ENCODE data around the gene HTRA2. TPM values are rescaled to one million over a fixed set of nuclear protein-coding genes. Genes with fewer than 3 reads are reported as not detected.
A peak's percentile ranks its signal among the peaks of the same experiment; 100 is the strongest.

The HTRA2 gene
- total RNA-seq, 1 experiment from 2014 or later, result 70.3 TPM

GRCh38 chr2:74515981-74516633 is 13.6 kb upstream of the HTRA2 start:
- DNase-seq (ENCODE audit: low spot score), result no peak

DNA sequence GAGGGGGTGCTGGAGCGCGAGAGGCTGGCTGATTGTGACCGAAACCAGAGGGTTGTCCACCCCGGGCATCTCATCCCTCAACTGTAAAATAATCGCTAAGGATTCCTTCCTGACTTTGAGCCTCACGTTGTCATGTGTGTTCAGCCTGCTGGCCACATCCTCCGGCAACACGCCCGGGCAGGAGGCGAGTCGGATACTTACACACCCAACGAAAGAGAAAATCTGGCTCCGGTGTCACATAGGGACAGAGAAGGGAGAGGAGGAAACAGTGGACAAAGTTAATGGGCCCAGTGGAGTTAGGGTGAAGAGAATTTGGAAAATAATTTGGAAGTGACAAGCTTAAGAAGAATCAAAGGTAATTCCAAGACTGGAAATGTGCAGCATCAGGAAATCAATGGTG is 13.1 kb upstream of the HTRA2 start:
- DNase-seq (ENCODE audit: low spot score), result no peak

- no peak for DNase-seq (ENCODE audit: low spot score)
Measured at GRCh38 chr2:74522516-74522915, 7.2 kb upstream of the HTRA2 start.

GRCh38 chr2:74524005-74524404 is 5.7 kb upstream of the HTRA2 start:
- no peak for DNase-seq (ENCODE audit: low spot score)

- DNase-seq (ENCODE audit: low spot score), result no peak
Measured at GRCh38 chr2:74524955-74525716, 4.6 kb upstream of the HTRA2 start.

DNA sequence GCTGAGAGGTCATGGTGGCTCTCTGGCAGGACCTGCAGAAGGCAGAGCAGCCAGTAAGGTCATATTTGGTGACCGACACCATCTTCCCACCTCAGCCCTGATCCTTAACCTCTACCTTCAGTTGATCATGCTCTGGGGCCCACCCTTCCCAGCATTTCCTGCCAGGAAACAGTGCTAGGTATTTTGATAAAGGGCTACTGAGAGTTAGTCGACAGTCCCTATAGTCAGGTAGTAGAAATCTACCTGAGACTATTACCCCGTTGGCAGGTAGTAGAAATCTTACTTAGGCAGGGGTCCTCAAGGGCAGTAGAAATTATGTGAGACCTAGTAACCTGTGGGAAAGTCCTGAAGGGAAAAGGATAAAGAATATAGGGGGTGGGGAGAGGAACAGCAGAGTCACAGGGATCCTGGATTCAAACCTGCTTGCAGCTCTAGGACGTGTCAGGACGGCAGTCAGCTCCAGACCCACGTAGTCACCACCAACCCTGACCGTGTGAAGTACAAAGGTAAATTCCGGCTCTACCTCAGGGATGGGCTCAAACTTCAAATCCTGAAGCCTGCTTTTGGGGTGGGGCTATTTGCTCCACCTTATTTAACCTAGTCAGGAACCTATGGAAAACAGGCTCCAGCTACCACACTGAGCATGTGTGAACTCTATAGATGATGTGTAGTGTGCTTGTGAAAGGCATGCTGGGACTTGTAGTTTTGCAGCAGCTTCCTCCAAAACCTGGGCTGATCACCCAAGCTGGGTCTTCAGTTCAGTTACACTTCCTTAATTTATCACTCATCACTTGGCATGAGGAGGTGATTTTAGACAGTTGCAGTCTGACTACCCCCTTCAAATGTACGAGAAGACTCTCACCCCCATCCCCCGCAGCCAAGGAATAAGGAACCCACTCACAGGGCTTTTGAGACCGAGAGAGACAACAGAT is 3.8 kb upstream of the HTRA2 start, which contains the start of gene DQX1:
TSS of gene DQX1 (minus strand) at position 515 of the 932 bp plus-strand sequence. CDS start at position 13, 502 bp downstream.
- peak; percentile 19 for DNase-seq (ENCODE audit: low spot score)

- no peak for DNase-seq (ENCODE audit: low spot score)
Measured at GRCh38 chr2:74526649-74527230, 3.0 kb upstream of the HTRA2 start.

GRCh38 chr2:74527741-74528140 is 2.0 kb upstream of the HTRA2 start:
- no peak for DNase-seq (ENCODE audit: low spot score)

DNA sequence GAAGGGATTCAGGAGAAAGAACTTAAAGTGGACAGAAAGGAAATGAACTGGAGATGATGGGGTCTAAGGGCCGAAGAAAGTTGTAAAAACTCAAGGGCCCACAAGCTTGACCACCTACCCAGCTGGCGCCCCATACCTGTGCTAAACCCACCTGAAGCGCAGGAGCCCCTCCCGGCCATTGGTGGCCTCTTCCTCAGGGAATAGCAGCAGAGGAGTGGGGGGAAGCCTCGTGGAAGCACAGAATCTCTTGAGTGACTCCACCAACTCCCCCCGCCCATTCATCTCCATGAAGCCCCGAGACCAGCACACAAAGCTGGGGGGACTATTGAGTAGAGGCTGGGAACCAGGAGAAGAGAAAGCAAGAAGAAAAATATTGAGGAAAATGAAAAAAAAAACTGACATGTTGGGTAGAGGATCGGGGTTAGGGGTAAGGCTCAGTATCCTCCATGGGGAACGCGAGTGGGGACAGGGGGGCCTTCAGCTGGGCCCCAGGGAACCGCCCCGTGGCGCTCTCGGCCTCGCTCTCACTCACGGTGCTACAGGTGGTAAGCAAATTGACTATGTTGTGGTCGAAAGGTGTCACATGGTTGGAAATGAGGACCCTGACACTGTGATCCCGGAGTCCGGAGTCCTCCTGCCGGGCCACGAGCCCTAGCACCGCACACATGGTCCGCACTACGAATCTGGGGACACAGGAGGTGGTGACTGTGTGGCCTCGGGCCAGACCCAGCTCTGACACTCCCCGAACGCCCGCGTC is 955 bp upstream of the HTRA2 start:
- no peak for DNase-seq (ENCODE audit: low spot score)

DNA sequence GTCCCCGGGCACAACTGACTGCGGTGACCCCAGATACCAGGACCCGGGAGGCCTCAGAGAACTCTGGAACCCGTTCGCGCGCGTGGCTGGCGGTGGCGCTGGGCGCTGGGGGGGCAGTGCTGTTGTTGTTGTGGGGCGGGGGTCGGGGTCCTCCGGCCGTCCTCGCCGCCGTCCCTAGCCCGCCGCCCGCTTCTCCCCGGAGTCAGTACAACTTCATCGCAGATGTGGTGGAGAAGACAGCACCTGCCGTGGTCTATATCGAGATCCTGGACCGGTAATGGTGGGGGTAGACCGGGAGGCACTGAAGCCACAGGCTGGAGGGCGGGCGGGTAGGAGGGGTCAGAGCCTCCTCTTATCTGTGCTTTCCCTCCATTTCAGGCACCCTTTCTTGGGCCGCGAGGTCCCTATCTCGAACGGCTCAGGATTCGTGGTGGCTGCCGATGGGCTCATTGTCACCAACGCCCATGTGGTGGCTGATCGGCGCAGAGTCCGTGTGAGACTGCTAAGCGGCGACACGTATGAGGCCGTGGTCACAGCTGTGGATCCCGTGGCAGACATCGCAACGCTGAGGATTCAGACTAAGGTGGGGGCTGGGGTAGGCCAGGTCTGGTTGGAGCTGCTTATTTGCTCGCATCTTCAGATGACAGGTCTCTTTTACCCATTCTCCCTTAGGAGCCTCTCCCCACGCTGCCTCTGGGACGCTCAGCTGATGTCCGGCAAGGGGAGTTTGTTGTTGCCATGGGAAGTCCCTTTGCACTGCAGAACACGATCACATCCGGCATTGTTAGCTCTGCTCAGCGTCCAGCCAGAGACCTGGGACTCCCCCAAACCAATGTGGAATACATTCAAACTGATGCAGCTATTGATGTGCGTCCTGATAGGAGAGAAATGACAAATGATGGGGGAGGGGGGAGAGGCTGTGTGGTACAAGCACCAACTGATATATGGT is 780 bp downstream of the HTRA2 start:
- DNase-seq (ENCODE audit: low spot score), result peak; percentile 41

- no peak for DNase-seq (ENCODE audit: low spot score)
Measured at GRCh38 chr2:74531666-74532065, 1.9 kb downstream of the HTRA2 start.

GRCh38 chr2:74532222-74532621 is 2.5 kb downstream of the HTRA2 start:
- peak; percentile 42 for DNase-seq (ENCODE audit: low spot score)

DNA sequence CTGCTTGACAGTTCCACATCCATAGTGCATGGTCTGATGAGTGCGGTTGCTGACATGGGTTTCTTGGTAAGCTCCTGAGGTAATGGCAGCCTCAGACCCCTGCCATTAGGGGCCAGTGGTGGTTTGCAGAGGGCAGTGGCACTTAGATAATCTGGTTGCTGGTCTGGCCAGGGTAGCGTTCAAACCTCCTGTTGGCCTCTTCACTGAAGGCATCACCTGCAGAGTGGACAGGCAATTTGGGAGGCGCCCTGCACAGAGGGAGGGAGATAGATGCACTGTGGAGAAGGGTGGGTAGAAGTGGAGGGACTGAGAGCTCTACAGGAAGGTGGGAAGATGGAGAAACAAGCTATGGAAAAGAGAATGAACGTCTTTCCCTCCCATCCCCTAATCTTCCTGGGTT is 3.7 kb downstream of the HTRA2 start:
- no peak for DNase-seq (ENCODE audit: low spot score)

- no peak for DNase-seq (ENCODE audit: low spot score)
Measured at GRCh38 chr2:74534411-74534810, 4.7 kb downstream of the HTRA2 start.

- DNase-seq (ENCODE audit: low spot score), result no peak
Measured at GRCh38 chr2:74535440-74535965, 5.8 kb downstream of the HTRA2 start.

- DNase-seq (ENCODE audit: low spot score), result no peak
Measured at GRCh38 chr2:74536166-74536950, 6.6 kb downstream of the HTRA2 start.

GRCh38 chr2:74537140-74537539 is 7.4 kb downstream of the HTRA2 start:
- DNase-seq (ENCODE audit: low spot score), result no peak

GRCh38 chr2:74538881-74539339 is 9.2 kb downstream of the HTRA2 start:
- no peak for DNase-seq (ENCODE audit: low spot score)

GRCh38 chr2:74540291-74540690 is 10.6 kb downstream of the HTRA2 start:
- no peak for DNase-seq (ENCODE audit: low spot score)
